Astrocyte (in vitro differentiated cells and primary cell): ENCODE measurements around the gene PEX10.

Experiments used
- CTCF ChIP-seq: IDR thresholded peaks from 2 replicates; pipeline ENCODE4 v1.5.1; 2011; ENCODE audit warnings: low read depth, mild to moderate bottlenecking, inconsistent platforms, low read length, moderate library complexity; ENCODE audit not compliant: insufficient read depth
- EZH2 ChIP-seq: IDR thresholded peaks from 2 replicates; pipeline ENCODE4 v1.6.1; 2012; ENCODE audit warnings: mild to moderate bottlenecking, low read length, inconsistent platforms; ENCODE audit not compliant: insufficient read depth

DNA sequence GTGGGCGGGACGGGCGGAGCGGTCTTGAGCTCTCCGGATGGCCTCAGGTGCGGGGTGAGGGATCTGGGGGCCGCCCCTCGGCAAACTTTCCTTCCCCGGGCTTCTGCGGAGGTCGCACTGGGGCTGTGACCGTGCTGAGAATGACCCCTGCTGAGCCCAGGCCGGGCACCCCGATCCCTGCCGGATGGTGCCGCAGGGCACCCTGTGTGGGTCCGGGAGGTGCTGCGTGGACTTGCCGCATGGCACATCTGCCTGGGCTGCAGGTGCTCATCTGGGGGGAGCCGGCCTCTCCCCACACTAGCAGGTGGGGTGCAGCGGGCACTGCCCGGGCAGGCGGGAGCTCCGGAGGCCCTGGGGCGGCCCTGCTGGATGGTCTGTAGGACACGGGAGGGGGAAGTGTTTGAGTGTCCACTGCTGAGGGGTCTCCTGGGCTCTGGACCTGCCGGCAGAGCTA is 31.8 kb upstream of the PEX10 start:
- TF ChIP-seq CTCF (no peak), EZH2 (no peak)
